Prostate gland (tissue), 2 donors: ENCODE measurements around the gene MKRN2.

Experiments used
- POLR2A ChIP-seq: fragments of 450-650 bp; IDR thresholded peaks from one replicate; pipeline ENCODE4 v1.6.1; 2016; ENCODE audit warnings: antibody characterized with exemption, mild to moderate bottlenecking
- POLR2AphosphoS5 ChIP-seq: sonication (generic); formaldehyde crosslinking; IDR thresholded peaks from one replicate; pipeline ENCODE4 v1.6.1; 2017; ENCODE audit warnings: antibody characterized with exemption
- TF ChIP-seq, protein P1 (sequence below), 4 experiments: fragments of 200-600 bp in 2 of 4; fragments of 450-650 bp in 2 of 4; sonication (generic) in 2 of 4; IDR thresholded peaks; 1 replicate in 3 of 4; 2 replicates in 1 of 4; pipeline ENCODE4 v1.5.1; 2016 to 2019; ENCODE audit warnings: antibody characterized with exemption in 4 of 4, mild to moderate bottlenecking in 2 of 4, moderate library complexity in 2 of 4

DNA sequence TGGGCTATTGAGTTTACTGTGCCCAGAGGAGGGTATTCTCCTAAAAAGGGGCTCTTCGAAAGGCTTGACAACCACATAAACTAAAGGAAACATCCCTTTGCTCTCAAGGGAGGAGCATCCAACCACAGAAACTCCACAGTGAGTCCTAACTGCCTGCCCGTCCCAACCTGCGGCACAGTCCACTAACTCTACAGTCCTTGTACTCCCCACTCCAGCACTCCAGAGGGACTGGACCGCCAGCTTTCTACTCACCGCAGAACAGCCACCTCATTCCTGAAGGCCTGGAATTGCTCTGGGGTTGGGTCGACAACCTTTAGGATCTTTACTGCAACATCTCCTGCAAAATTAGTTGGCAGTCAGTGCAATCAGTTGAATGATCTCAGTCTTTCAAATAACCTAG lies 34.6 kb downstream of the MKRN2 start:
- TF ChIP-seq, protein P1, sequence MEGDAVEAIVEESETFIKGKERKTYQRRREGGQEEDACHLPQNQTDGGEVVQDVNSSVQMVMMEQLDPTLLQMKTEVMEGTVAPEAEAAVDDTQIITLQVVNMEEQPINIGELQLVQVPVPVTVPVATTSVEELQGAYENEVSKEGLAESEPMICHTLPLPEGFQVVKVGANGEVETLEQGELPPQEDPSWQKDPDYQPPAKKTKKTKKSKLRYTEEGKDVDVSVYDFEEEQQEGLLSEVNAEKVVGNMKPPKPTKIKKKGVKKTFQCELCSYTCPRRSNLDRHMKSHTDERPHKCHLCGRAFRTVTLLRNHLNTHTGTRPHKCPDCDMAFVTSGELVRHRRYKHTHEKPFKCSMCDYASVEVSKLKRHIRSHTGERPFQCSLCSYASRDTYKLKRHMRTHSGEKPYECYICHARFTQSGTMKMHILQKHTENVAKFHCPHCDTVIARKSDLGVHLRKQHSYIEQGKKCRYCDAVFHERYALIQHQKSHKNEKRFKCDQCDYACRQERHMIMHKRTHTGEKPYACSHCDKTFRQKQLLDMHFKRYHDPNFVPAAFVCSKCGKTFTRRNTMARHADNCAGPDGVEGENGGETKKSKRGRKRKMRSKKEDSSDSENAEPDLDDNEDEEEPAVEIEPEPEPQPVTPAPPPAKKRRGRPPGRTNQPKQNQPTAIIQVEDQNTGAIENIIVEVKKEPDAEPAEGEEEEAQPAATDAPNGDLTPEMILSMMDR (IDR thresholded peaks at IDR 0.05), result no peak
- TF ChIP-seq POLR2AphosphoS5 (no peak), POLR2A (no peak)
